B cell (primary cell): Measurements from ENCODE around the gene PACSIN2. TPM values are rescaled to one million over a fixed set of nuclear protein-coding genes. Genes with fewer than 3 reads are reported as not detected.

Experiments
- ATAC-seq: fragments of 200-7000 bp; cut with Tn5 transposase; one replicate; pipeline ENCODE4 v1.10.0; 2021; ENCODE audit warnings: low read depth, mild to moderate bottlenecking, moderate number of reproducible peaks, moderate library complexity
- CTCF ChIA-PET: fragments of 350-600 bp; sonication (Branson Sonifier 250); formaldehyde crosslinking; loops from one replicate; lab custom pipeline; 2021; ENCODE audit warnings: antibody characterized with exemption, inconsistent platforms; lab: Charles Lee
- POLR2A ChIA-PET: fragments of 350-600 bp; sonication (Branson Sonifier 250); formaldehyde crosslinking; loops from one replicate; lab custom pipeline; 2021; ENCODE audit warnings: antibody characterized with exemption; lab: Charles Lee
- DNase-seq: peaks from one replicate; pipeline ENCODE4 v3.0.0; 2013
- H2AFZ ChIP-seq: 2 replicates; pipeline ENCODE4 v1.6.1; 2012; ENCODE audit warnings: mild to moderate bottlenecking, low read depth, low read length; ENCODE audit not compliant: insufficient read depth, poor library complexity, severe bottlenecking
- H3K27ac ChIP-seq, 2 donors: 1 replicate in 1 of 2; 2 replicates in 1 of 2; pipeline ENCODE4 v1.5.1; 2012 to 2013; ENCODE audit warnings: low read length in 2 of 2, mild to moderate bottlenecking in 2 of 2, moderate library complexity in 1 of 2
- H3K27me3 ChIP-seq, 4 experiments: fragments of 200-600 bp in 1 of 4; sonication (generic) in 1 of 4; replicated peaks in 1 of 4; 1 replicate in 2 of 4; 2 replicates in 2 of 4; pipeline versions ENCODE4 v1.6.1 to v1.7.0; 2013 to 2016; ENCODE audit warnings: low read length in 3 of 4, mild to moderate bottlenecking in 2 of 4, mixed read lengths in 1 of 4, moderate library complexity in 1 of 4; ENCODE audit not compliant: insufficient read depth in 4 of 4, control insufficient read depth in 3 of 4; ENCODE audit errors: control extremely low read depth in 1 of 4
- H3K36me3 ChIP-seq, 2 experiments: replicated peaks in 1 of 2; 1 replicate in 1 of 2; 2 replicates in 1 of 2; pipeline versions ENCODE4 v1.6.1 to v1.7.1; 2013; ENCODE audit warnings: low read length in 1 of 2; ENCODE audit not compliant: insufficient read depth in 2 of 2, control insufficient read depth in 1 of 2; ENCODE audit errors: control extremely low read depth in 1 of 2, extremely low read depth in 1 of 2
- H3K4me1 ChIP-seq, 2 donors: fragments of 200-600 bp in 1 of 2; sonication (generic) in 1 of 2; 1 replicate in 1 of 2; 2 replicates in 1 of 2; pipeline versions ENCODE4 v1.5.1 to v1.6.1; 2013 to 2017; ENCODE audit warnings: low read length in 2 of 2; ENCODE audit not compliant: control insufficient read depth in 2 of 2, insufficient read depth in 2 of 2
- H3K4me2 ChIP-seq: replicated peaks from 2 replicates; pipeline ENCODE3; 2012; ENCODE audit warnings: mild to moderate bottlenecking, low read depth, low read length; ENCODE audit not compliant: poor library complexity, severe bottlenecking
- H3K4me3 ChIP-seq, 5 experiments: fragments of 200-600 bp in 1 of 5; sonication (generic) in 1 of 5; 1 replicate in 3 of 5; 2 replicates in 2 of 5; pipeline versions ENCODE4 v1.5.1 to v1.7.0; 2011 to 2016; ENCODE audit warnings: low read length in 4 of 5, mild to moderate bottlenecking in 4 of 5, low read depth in 2 of 5, control low read depth in 1 of 5, moderate library complexity in 1 of 5; ENCODE audit not compliant: insufficient read depth in 1 of 5; ENCODE audit errors: control extremely low read depth in 1 of 5, extremely low read depth in 1 of 5
- H3K79me2 ChIP-seq: fragments of 200-600 bp; sonication (generic); one replicate; pipeline ENCODE4 v1.6.0; 2016; ENCODE audit warnings: low read length; ENCODE audit not compliant: control insufficient read depth, insufficient read depth
- H3K9ac ChIP-seq: fragments of 200-600 bp; sonication (generic); 2 replicates; pipeline ENCODE4 v1.6.1; 2017; ENCODE audit warnings: mild to moderate bottlenecking, low read length, moderate library complexity
- H3K9me3 ChIP-seq, 3 donors: one replicate each; pipeline versions ENCODE4 v1.6.1 to v1.7.1; 2013; ENCODE audit warnings: low read length in 2 of 3; ENCODE audit not compliant: control insufficient read depth in 2 of 3, insufficient read depth in 1 of 3; ENCODE audit errors: control extremely low read depth in 1 of 3
- H4K20me1 ChIP-seq: 2 replicates; pipeline ENCODE4 v1.6.0; 2012; ENCODE audit warnings: mild to moderate bottlenecking, low read length; ENCODE audit not compliant: insufficient read depth, control insufficient read depth, poor library complexity, severe bottlenecking
- H3K27ac Mint-ChIP-seq: one replicate; pipeline ENCODE4 v1.8.0; 2021; ENCODE audit warnings: mixed read lengths
- H3K27me3 Mint-ChIP-seq: one replicate; pipeline ENCODE4 v1.8.0; 2021; ENCODE audit warnings: mixed read lengths
- H3K4me1 Mint-ChIP-seq: one replicate; pipeline ENCODE4 v1.8.0; 2021; ENCODE audit warnings: mixed read lengths
- H3K4me3 Mint-ChIP-seq: one replicate; pipeline ENCODE4 v1.8.0; 2021; ENCODE audit warnings: mixed read lengths
- H3K9me3 Mint-ChIP-seq: one replicate; pipeline ENCODE4 v1.8.0; 2022; ENCODE audit warnings: mixed read lengths; ENCODE audit not compliant: insufficient read depth
- CTCF ChIP-seq: fragments of 200-600 bp; IDR thresholded peaks from one replicate; pipeline ENCODE4 v1.8.0; 2022; ENCODE audit warnings: antibody characterized with exemption, mild to moderate bottlenecking
- EZH2 ChIP-seq: IDR thresholded peaks from 2 replicates; pipeline ENCODE4 v1.6.1; 2012; ENCODE audit warnings: borderline replicate concordance, low read depth, mild to moderate bottlenecking, moderate library complexity, low read length; ENCODE audit not compliant: insufficient read depth, poor library complexity, severe bottlenecking
- WGBS: methylation state at CpG from one replicate; pipeline ENCODE4 v1.1.5; 2013; ENCODE audit warnings: missing lambda C conversion rate; ENCODE audit not compliant: insufficient coverage; 5-methylcytosine and 5-hydroxymethylcytosine counted together
- intact Hi-C: fragments of 100-400 bp; cut with micrococcal nuclease; formaldehyde crosslinking; loops from one replicate; pipeline ENCODE4 v1.10.0; 2022
- polyA plus RNA-seq: library from polyadenylated mRNA; depleted of rRNA; stranded (reverse); fragments of >200 nt; gene quantifications from 2 replicates; pipeline ENCODE4 v1.2.3, GENCODE V29; 2012
- total RNA-seq, 2 donors: library from RNA; stranded (reverse); fragments of 120-200 nt in 1 of 2; gene quantifications; 1 replicate in 1 of 2; 2 replicates in 1 of 2; pipeline versions ENCODE4 v1.2.3 to v1.2.4, GENCODE V29; 2013 to 2022

PACSIN2 gene
- total and polyA plus RNA-seq, 2 donors (not counting 1 experiment from before 2014, with no cell fraction given), result 26.9 to 59.3 TPM

- H3K9ac ChIP-seq, result no peak overlapping the region
- Mint-ChIP-seq H3K4me1 (peaks cover 9% of the 10 kb centered on the region), H3K27ac (no peak overlapping the region), H3K9me3 (no peaks in the 10 kb centered on the region), H3K27me3 (no peaks in the 10 kb centered on the region), H3K4me3 (no peak overlapping the region)
- H3K27me3 ChIP-seq, result no peaks in the 10 kb centered on the region
- no peak overlapping the region for H2AFZ ChIP-seq
- ATAC-seq (no peak), DNase-seq (no peak)
- intact Hi-C loops, result loop anchor here (10.0 kb wide), 1 partner anchor 266 kb away; no protein-coding TSS in a partner anchor
- no peak overlapping the region for H3K4me2 ChIP-seq
- POLR2A ChIA-PET, result interaction anchor here (0.6 kb wide), 1 partner anchor 157 kb away, joined by 5 read pairs; no protein-coding TSS in a partner anchor
- 90% methylated on average over 12 of the region's 16 CpGs for WGBS
- no peak overlapping the region for H3K4me3 ChIP-seq
- CTCF ChIA-PET, result interaction anchor here (0.7 to 3.3 kb wide), 20 partner anchors 15 to 268 kb away, joined by 3 to 35 read pairs (median 7); partner anchors contain the start of genes PACSIN2 and POLDIP3
- H3K4me1 ChIP-seq, result peaks cover 0 to 8% of the 10 kb centered on the region in 2 donors
- H3K9me3 ChIP-seq, result peaks cover 0 to 10% (median under 1%) of the 10 kb centered on the region in 3 donors
- H3K27ac ChIP-seq, result no peak overlapping the region
- no peaks in the 10 kb centered on the region for H3K79me2 ChIP-seq
- no peak for TF ChIP-seq EZH2
- no peak for TF ChIP-seq CTCF
- no peaks in the 10 kb centered on the region for H4K20me1 ChIP-seq
- peaks cover 0 to 42% of the 10 kb centered on the region in 2 experiments for H3K36me3 ChIP-seq
These were observed 146.1 kb downstream of the PACSIN2 start for GRCh38 chr22:42868751-42869251.

- no peaks in the 10 kb centered on the region for H4K20me1 ChIP-seq
- 98% methylated on average over 6 of the region's 7 CpGs for WGBS
- Mint-ChIP-seq H3K9me3 (peaks cover 6% of the 10 kb centered on the region), H3K27me3 (no peaks in the 10 kb centered on the region), H3K27ac (no peak overlapping the region), H3K4me3 (no peak overlapping the region), H3K4me1 (peaks cover 25% of the 10 kb centered on the region)
- H3K9me3 ChIP-seq, result peaks cover 0 to 18% (median 3%) of the 10 kb centered on the region in 3 donors
- peaks cover 8 to 29% of the 10 kb centered on the region in 2 donors for H3K4me1 ChIP-seq
- no peak overlapping the region for H3K4me3 ChIP-seq
- H3K27me3 ChIP-seq, result no peaks in the 10 kb centered on the region
- intact Hi-C loops, result loop anchor here (2.0 to 10.0 kb wide), 2 partner anchors 103 to 269 kb away; no protein-coding TSS in a partner anchor
- peaks cover 0 to 18% of the 10 kb centered on the region in 2 experiments for H3K36me3 ChIP-seq
- H3K4me2 ChIP-seq, result no peak overlapping the region
- POLR2A ChIA-PET, result no interaction called here
- ATAC-seq (no peak), DNase-seq (no peak)
- no peak for TF ChIP-seq CTCF
- no peak for TF ChIP-seq EZH2
- no peak overlapping the region for H3K9ac ChIP-seq
- CTCF ChIA-PET, result interaction anchor here (1.2 to 3.3 kb wide), 7 partner anchors 8 to 168 kb away, joined by 3 to 35 read pairs (median 13); no protein-coding TSS in a partner anchor
- H3K27ac ChIP-seq, result no peak overlapping the region
- no peaks in the 10 kb centered on the region for H3K79me2 ChIP-seq
- no peak overlapping the region for H2AFZ ChIP-seq
These were observed 148.8 kb downstream of the PACSIN2 start for GRCh38 chr22:42866100-42866499.
